DOHH2 (cell line): ENCODE results near the gene CUBN.

ENCODE experiments used
- CTCF ChIP-seq: fragments of 200-600 bp; sonication (generic); IDR thresholded peaks from one replicate; pipeline ENCODE4 v1.5.1; 2014; ENCODE audit warnings: antibody characterized with exemption, mild to moderate bottlenecking, low read depth, low read length; ENCODE audit not compliant: poor library complexity, severe bottlenecking
- EZH2phosphoT487 ChIP-seq: fragments of 200-600 bp; sonication (generic); IDR thresholded peaks from 2 replicates; pipeline ENCODE4 v1.6.1; 2017; ENCODE audit warnings: borderline replicate concordance, mild to moderate bottlenecking, antibody characterized with exemption, low read length, moderate library complexity, mixed read lengths

DNA sequence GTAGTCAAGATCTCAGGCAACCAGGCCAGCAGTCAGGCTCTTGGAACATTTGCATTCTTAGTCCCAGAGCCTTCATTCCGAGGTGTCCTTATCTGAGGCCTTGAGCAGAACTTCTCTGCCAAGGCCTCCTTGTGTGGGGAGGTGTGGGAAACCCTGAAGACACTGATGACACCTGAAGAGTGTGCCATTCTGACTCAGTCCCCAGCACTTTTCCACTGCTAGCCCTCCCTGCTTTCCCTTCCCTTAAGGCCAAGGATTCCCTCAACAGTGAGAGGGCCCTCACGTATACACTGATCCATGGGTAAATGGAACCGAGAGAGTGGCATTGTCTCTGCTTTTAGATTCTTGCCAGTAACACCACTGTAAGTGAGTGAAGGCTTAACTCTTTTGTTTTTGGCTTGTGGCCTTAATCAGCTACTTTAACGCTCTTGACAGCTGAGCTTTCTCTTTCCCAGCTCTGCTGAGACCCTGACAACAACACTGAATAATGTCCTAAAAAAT, 41.6 kb upstream of the CUBN start:
- TF ChIP-seq CTCF (no peak), EZH2phosphoT487 (no peak)
